ENCODE measurements around the gene TMEM256. TPM values are rescaled to one million over a fixed set of nuclear protein-coding genes. Genes with fewer than 3 reads are reported as not detected.
A peak's percentile ranks its signal among the peaks of the same experiment; 100 is the strongest.

TMEM256 gene
- total RNA-seq, 4 donors from 2014 or later: 88.3 to 121 (median 103) TPM

DNA sequence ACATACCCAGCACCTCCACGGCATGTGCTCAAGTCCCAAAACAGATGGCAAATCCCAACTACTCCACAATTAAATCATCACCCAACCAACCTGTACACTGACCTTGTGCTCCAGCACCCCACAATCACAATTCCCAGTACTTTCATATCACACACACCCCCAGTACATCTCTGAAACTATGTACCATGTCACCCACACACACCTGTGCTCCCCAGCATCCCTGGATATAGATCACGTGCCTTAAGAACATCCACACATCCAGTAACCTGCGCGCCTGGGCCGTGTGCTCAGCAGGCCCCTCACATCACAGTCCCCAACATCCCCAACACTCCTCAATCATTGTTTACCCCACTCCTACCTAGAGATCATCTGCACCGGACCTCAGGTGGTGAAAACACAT is 5.8 kb upstream of the TMEM256 start:
- H3K27ac ChIP-seq: no peak overlapping the region
- peaks cover 0 to 38% (median 7%) of the 10 kb centered on the region in 4 donors for H3K4me1 ChIP-seq
- no peak overlapping the region for H3K4me3 ChIP-seq
- WGBS, 2 donors: 93 to 94% methylated on average over 6 of the region's 6 CpGs
- peaks cover 0 to 50% (median 0%) of the 10 kb centered on the region in 3 donors for H3K36me3 ChIP-seq
- TF ChIP-seq POLR2A (IDR thresholded peaks at IDR 0.05): no peak
- H3K9me3 ChIP-seq: no peaks in the 10 kb centered on the region
- no peak for DNase-seq (ENCODE audit: low spot score in 2 of 2)
- H3K27me3 ChIP-seq: no peaks in the 10 kb centered on the region

GRCh38 chr17:7408863-7409262 is 5.0 kb upstream of the TMEM256 start:
- Histone ChIP-seq H3K4me3 (no peak overlapping the region), H3K9me3 (no peaks in the 10 kb centered on the region), H3K36me3 (peaks cover 0 to 41% (median 0%) of the 10 kb centered on the region in 3 donors), H3K27me3 (no peaks in the 10 kb centered on the region), H3K4me1 (peaks cover 0 to 38% (median 7%) of the 10 kb centered on the region in 4 donors), H3K27ac (no peak overlapping the region)
- TF ChIP-seq, protein P1, sequence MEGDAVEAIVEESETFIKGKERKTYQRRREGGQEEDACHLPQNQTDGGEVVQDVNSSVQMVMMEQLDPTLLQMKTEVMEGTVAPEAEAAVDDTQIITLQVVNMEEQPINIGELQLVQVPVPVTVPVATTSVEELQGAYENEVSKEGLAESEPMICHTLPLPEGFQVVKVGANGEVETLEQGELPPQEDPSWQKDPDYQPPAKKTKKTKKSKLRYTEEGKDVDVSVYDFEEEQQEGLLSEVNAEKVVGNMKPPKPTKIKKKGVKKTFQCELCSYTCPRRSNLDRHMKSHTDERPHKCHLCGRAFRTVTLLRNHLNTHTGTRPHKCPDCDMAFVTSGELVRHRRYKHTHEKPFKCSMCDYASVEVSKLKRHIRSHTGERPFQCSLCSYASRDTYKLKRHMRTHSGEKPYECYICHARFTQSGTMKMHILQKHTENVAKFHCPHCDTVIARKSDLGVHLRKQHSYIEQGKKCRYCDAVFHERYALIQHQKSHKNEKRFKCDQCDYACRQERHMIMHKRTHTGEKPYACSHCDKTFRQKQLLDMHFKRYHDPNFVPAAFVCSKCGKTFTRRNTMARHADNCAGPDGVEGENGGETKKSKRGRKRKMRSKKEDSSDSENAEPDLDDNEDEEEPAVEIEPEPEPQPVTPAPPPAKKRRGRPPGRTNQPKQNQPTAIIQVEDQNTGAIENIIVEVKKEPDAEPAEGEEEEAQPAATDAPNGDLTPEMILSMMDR (IDR thresholded peaks at IDR 0.05): no peak
- no peak for DNase-seq (ENCODE audit: low spot score in 2 of 2)
- WGBS, 2 donors: 84 to 96% methylated on average over 6 of the region's 6 CpGs

DNA sequence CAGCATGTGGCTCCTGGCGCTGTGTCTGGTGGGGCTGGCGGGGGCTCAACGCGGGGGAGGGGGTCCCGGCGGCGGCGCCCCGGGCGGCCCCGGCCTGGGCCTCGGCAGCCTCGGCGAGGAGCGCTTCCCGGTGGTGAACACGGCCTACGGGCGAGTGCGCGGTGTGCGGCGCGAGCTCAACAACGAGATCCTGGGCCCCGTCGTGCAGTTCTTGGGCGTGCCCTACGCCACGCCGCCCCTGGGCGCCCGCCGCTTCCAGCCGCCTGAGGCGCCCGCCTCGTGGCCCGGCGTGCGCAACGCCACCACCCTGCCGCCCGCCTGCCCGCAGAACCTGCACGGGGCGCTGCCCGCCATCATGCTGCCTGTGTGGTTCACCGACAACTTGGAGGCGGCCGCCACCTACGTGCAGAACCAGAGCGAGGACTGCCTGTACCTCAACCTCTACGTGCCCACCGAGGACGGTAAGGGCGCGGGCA is 4.4 kb upstream of the TMEM256 start:
- Histone ChIP-seq H3K27me3 (no peaks in the 10 kb centered on the region), H3K9me3 (no peaks in the 10 kb centered on the region), H3K27ac (no peak overlapping the region), H3K4me3 (no peak overlapping the region), H3K4me1 (peaks cover 0 to 33% (median 7%) of the 10 kb centered on the region in 4 donors), H3K36me3 (peaks cover 0 to 40% (median 0%) of the 10 kb centered on the region in 3 donors)
- 75 to 76% methylated on average over 27 to 41 of the region's 58 CpGs for WGBS, 2 donors
- TF ChIP-seq, protein P1 (IDR thresholded peaks at IDR 0.05): no peak
- no peak for TF ChIP-seq POLR2A (IDR thresholded peaks at IDR 0.05)
- TF ChIP-seq EP300 (IDR thresholded peaks at IDR 0.05): no peak
- no peak for DNase-seq (ENCODE audit: low spot score in 2 of 2)

DNA sequence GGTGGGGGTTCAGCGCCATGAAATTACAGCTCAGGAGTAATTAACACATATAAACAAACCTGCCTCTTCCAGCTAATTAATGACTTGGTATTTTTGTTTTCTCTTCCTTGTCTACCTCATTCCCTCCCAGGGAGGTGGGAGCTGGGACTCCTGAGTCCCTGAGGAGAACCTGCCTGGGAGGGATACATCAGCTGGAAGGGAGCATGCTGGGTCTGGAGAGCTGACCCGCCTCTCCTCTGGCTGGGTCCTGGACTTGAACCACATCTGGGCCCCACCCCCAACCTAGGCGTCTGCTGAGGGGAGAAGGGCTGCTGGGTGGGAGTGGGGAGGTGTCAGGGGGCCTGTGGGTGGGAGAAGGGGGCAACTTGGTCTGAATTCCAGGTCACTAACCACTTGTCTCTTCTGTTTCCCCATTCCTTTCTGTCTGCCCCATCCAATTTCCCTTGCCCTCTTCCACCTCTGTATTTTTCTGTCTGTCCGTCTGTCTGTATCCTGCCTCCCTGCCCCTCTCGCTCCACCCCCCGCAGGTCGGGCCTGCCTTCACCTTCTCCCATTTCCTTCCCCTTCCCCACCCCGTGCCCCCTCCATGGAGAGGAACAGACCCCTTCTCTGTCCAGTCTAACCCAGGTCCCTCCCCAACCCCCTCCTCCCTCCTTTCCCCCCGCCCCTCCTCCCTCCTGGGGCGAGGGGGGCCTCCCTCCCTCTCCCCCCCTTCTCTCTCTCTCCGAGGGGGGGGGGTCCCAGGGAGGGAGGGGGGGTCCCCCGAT is 3.8 kb upstream of the TMEM256 start, which contains the start of gene NLGN2:
TSS of gene NLGN2 (plus strand) at position 361 of the 767 bp plus-strand sequence. CDS start 411 bp downstream, outside the sequence.
- 50 to 51% methylated on average over 10 to 12 of the region's 12 CpGs for WGBS, 2 donors
- Histone ChIP-seq H3K9me3 (no peaks in the 10 kb centered on the region), H3K27ac (peak within 1 kb of the TSS in 2 of 4 donors; percentile 60 to 98), H3K27me3 (no peaks in the 10 kb centered on the region), H3K4me1 (peaks cover 0 to 35% (median 13%) of the 10 kb centered on the region in 4 donors), H3K36me3 (peaks cover 0 to 40% (median 0%) of the 10 kb centered on the region in 3 donors), H3K4me3 (no peak within 1 kb of the TSS)
- no peak for TF ChIP-seq POLR2A (IDR thresholded peaks at IDR 0.05)
- no peak for TF ChIP-seq EP300 (IDR thresholded peaks at IDR 0.05)
- TF ChIP-seq, protein P1 (IDR thresholded peaks at IDR 0.05): no peak
- no peak for DNase-seq (ENCODE audit: low spot score in 2 of 2)

DNA sequence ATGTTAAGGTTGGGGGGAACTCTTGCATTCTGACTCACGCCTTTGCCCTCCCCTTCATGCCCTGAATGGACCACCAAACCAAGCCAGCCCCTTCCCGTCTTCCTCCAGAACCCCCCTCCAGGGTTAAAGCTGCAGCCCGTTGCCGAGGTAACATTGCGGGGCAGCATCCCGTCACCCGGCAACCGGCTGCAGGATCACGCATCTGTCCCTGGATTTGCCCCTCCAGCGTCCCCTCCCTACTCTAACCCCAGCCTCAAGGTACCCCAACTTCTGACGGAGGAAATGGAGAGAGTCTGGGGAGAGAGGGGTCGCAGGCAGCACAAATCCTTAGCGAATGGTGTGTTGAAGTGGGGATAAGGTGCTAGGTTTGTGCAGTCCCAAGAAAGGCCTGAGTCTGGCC is 3.2 kb upstream of the TMEM256 start:
- H3K4me1 ChIP-seq: peaks cover 0 to 41% (median 18%) of the 10 kb centered on the region in 4 donors
- H3K4me3 ChIP-seq: no peak overlapping the region
- TF ChIP-seq EP300 (IDR thresholded peaks at IDR 0.05): no peak
- TF ChIP-seq, protein P1 (IDR thresholded peaks at IDR 0.05): no peak
- TF ChIP-seq POLR2A (IDR thresholded peaks at IDR 0.05): no peak
- peaks cover 0 to 40% (median 0%) of the 10 kb centered on the region in 3 donors for H3K36me3 ChIP-seq
- DNase-seq (ENCODE audit: low spot score in 2 of 2): no peak
- peak overlapping the region in 2 of 4 donors; percentile 60 to 98 for H3K27ac ChIP-seq
- WGBS, 2 donors: 79 to 82% methylated on average over 13 of the region's 13 CpGs
- H3K9me3 ChIP-seq: no peaks in the 10 kb centered on the region
- H3K27me3 ChIP-seq: no peaks in the 10 kb centered on the region

Measured in tibial nerve (tissue), 4 donors.